Choroid plexus epithelial cell (primary cell): ENCODE results near the gene ATF7IP.
A peak's percentile ranks its signal among the peaks of the same experiment; 100 is the strongest.
"Not testable (repeated sequence)": the region's sequence is repeated elsewhere in the genome, so short reads cannot be mapped to it uniquely, and the experiment has no call there.

Source experiments
- DNase-seq: peaks from one replicate; pipeline ENCODE4 v3.0.0-alpha.2; 2010; ENCODE audit warnings: low read depth
- H3K4me3 ChIP-seq: 2 replicates; pipeline ENCODE4 v1.5.1; 2011; ENCODE audit warnings: low read depth, mild to moderate bottlenecking, control low read depth, low read length, moderate library complexity
- CTCF ChIP-seq: conservative IDR thresholded peaks from 2 replicates; pipeline ENCODE4 v1.5.1; 2011; ENCODE audit warnings: low read depth, mild to moderate bottlenecking, control low read depth, inconsistent platforms, low read length, moderate library complexity

The ATF7IP gene

GRCh38 chr12:14332482-14332881, 33.0 kb upstream of the ATF7IP start:
- TF ChIP-seq CTCF = no peak
- no peak overlapping the region for H3K4me3 ChIP-seq
- DNase-seq = no peak

GRCh38 chr12:14340371-14340770, 25.1 kb upstream of the ATF7IP start:
- TF ChIP-seq CTCF = no peak
- no peak for DNase-seq
- H3K4me3 ChIP-seq = no peak overlapping the region

- H3K4me3 ChIP-seq, DNase-seq: not testable (repeated sequence)
Measured at GRCh38 chr12:14351524-14351923, 14.0 kb upstream of the ATF7IP start.

GRCh38 chr12:14352066-14352465, 13.4 kb upstream of the ATF7IP start:
- DNase-seq, H3K4me3 ChIP-seq: not testable (repeated sequence)

- DNase-seq, H3K4me3 ChIP-seq: not testable (repeated sequence)
Measured at GRCh38 chr12:14354665-14355064, 10.8 kb upstream of the ATF7IP start.

GRCh38 chr12:14356147-14356546, 9.3 kb upstream of the ATF7IP start:
- DNase-seq = peak; percentile 24
- TF ChIP-seq CTCF = no peak
- H3K4me3 ChIP-seq = no peak overlapping the region

- TF ChIP-seq CTCF = no peak
- no peak for DNase-seq
- H3K4me3 ChIP-seq = no peak overlapping the region
Measured at GRCh38 chr12:14357486-14357885, 8.0 kb upstream of the ATF7IP start.

DNA sequence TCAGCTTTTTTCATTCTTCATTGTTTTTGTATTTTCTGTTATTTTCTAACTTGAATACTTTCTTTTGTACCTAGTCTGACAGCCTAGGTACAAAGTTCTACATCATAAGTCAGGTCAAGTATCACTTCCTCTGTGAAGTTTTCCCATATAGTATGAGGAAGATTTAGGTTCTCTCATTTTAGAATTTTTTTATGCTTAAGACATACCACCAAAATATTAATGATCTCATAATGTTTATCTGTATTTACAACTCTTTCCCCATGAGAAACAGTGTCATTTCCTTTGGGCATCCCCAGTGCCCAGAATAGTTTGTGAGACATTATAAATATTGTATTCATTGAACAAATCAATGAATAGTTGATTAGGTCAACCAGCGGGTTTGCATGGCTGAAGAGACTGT, 3.1 kb upstream of the ATF7IP start:
- H3K4me3 ChIP-seq = no peak overlapping the region
- TF ChIP-seq CTCF = no peak
- no peak for DNase-seq

DNA sequence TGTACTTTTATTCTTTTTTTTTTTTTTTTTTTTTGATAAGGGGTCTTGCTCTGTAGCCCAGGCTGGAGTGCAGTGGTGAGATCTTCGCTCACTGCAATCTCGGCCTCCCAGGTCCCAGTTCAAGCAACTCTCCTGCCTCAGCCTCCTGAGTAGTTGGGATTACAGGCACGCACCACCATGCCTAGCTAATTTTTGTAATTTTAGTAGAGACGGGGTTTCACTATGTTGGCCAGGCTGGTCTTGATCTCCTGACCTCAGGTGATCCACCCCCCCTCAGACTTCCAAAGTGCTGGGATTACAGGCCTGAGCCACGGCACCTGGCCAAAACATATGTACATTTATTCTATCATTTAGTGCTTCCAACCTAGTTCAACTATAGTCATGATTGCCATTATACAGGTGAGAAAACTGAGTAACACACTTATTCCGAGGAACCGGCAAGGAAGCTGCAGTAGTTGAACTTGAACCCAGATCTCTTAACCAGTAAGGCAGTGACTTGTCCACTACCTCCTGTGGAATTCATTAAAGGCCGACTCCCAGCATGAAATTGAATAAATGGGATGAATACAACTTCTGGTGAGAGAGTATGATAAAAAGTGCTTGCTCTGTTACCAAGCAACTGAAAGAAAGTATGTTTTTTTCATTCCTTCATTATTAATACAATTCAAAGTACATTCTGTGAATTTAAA, 755 bp upstream of the ATF7IP start:
- H3K4me3 ChIP-seq = peak overlapping the region; percentile 82
- TF ChIP-seq CTCF = no peak
- no peak for DNase-seq
